WTC11 (cell line): ENCODE data around the gene FLNA. TPM values are rescaled to one million over a fixed set of nuclear protein-coding genes. Genes with fewer than 3 reads are reported as not detected.
A peak's percentile ranks its signal among the peaks of the same experiment; 100 is the strongest.

ENCODE experiments used
- ATAC-seq: fragments of 200-7000 bp; cut with Tn5 transposase; 2 replicates; pipeline ENCODE4 v1.10.0; 2021; ENCODE audit warnings: mild to moderate bottlenecking, moderate library complexity
- CTCF ChIA-PET: fragments of 300-600 bp; sonication (Branson Sonifier 250); formaldehyde crosslinking; loops from one replicate; lab custom pipeline; 2021; ENCODE audit warnings: antibody characterized with exemption; lab: Charles Lee
- POLR2A ChIA-PET: fragments of 350-600 bp; sonication (Branson Sonifier 250); formaldehyde crosslinking; loops from one replicate; lab custom pipeline; 2021; ENCODE audit warnings: antibody characterized with exemption; lab: Charles Lee
- DNase-seq: peaks from one replicate; pipeline ENCODE4 v3.0.0; 2021; ENCODE audit warnings: low spot score
- H3K27ac Mint-ChIP-seq: 2 replicates; pipeline ENCODE4 v1.8.0; 2021; ENCODE audit warnings: mixed read lengths
- H3K27me3 Mint-ChIP-seq: 2 replicates; pipeline ENCODE4 v1.8.0; 2021; ENCODE audit warnings: low read depth, mild to moderate bottlenecking, moderate library complexity, mixed read lengths
- H3K36me3 Mint-ChIP-seq: 2 replicates; pipeline ENCODE4 v1.8.0; 2021; ENCODE audit warnings: mixed read lengths
- H3K4me1 Mint-ChIP-seq: 2 replicates; pipeline ENCODE4 v1.8.0; 2022; ENCODE audit warnings: mixed read lengths
- H3K4me3 Mint-ChIP-seq: 2 replicates; pipeline ENCODE4 v1.8.0; 2021; ENCODE audit warnings: mild to moderate bottlenecking, moderate library complexity, mixed read lengths
- H3K9me3 Mint-ChIP-seq: 2 replicates; pipeline ENCODE4 v1.8.0; 2021; ENCODE audit warnings: mixed read lengths
- CBFB ChIP-seq: sonication (generic); formaldehyde crosslinking; IDR thresholded peaks from 2 replicates; pipeline ENCODE4 v1.8.1; 2022; ENCODE audit warnings: mild to moderate bottlenecking, low read depth, missing genetic modification reagents
- CREB1 ChIP-seq: sonication (generic); formaldehyde crosslinking; IDR thresholded peaks from 2 replicates; pipeline ENCODE4 v1.8.0; 2023; ENCODE audit warnings: mild to moderate bottlenecking, missing genetic modification reagents
- ETV6 ChIP-seq: sonication (generic); formaldehyde crosslinking; IDR thresholded peaks from 2 replicates; pipeline ENCODE4 v1.8.1; 2022; ENCODE audit warnings: mild to moderate bottlenecking, missing genetic modification reagents
- FOXJ3 ChIP-seq: sonication (generic); formaldehyde crosslinking; IDR thresholded peaks from 2 replicates; pipeline ENCODE4 v1.9.0; 2021; ENCODE audit warnings: missing genetic modification reagents, mild to moderate bottlenecking, borderline replicate concordance
- FOXK1 ChIP-seq: sonication (generic); formaldehyde crosslinking; IDR thresholded peaks from 2 replicates; pipeline ENCODE4 v1.8.0; 2022; ENCODE audit warnings: mild to moderate bottlenecking, moderate library complexity, missing genetic modification reagents
- MYBL2 ChIP-seq: sonication (generic); formaldehyde crosslinking; IDR thresholded peaks from 2 replicates; pipeline ENCODE4 v1.8.1; 2023; ENCODE audit warnings: mild to moderate bottlenecking, moderate library complexity, missing genetic modification reagents
- NFATC4 ChIP-seq: fragments of 250-450 bp; sonication (Bioruptor Pico); IDR thresholded peaks from 2 replicates; pipeline ENCODE4 v1.9.0; 2021; ENCODE audit warnings: mild to moderate bottlenecking
- PRRX2 ChIP-seq: fragments of 250-450 bp; sonication (Bioruptor Pico); IDR thresholded peaks from 2 replicates; pipeline ENCODE4 v1.8.0; 2021; ENCODE audit warnings: mild to moderate bottlenecking
- SMAD3 ChIP-seq: sonication (generic); formaldehyde crosslinking; IDR thresholded peaks from 2 replicates; pipeline ENCODE4 v1.8.0; 2022; ENCODE audit warnings: missing genetic modification reagents, mild to moderate bottlenecking, borderline replicate concordance
- SP1 ChIP-seq: sonication (generic); formaldehyde crosslinking; conservative IDR thresholded peaks from 2 replicates; pipeline ENCODE4 v1.8.1; 2022; ENCODE audit warnings: missing genetic modification reagents
- TEAD1 ChIP-seq: sonication (generic); formaldehyde crosslinking; IDR thresholded peaks from 2 replicates; pipeline ENCODE4 v1.8.0; 2022; ENCODE audit warnings: mild to moderate bottlenecking, missing genetic modification reagents
- ZBTB21 ChIP-seq: sonication (generic); formaldehyde crosslinking; IDR thresholded peaks from 2 replicates; pipeline ENCODE4 v1.8.1; 2023; ENCODE audit warnings: mild to moderate bottlenecking, missing genetic modification reagents, borderline replicate concordance
- ZNF396 ChIP-seq: fragments of 250-450 bp; sonication (Bioruptor Pico); IDR thresholded peaks from 2 replicates; pipeline ENCODE4 v1.8.0; 2021; ENCODE audit warnings: mild to moderate bottlenecking, moderate library complexity, borderline replicate concordance
- ZNF423 ChIP-seq: fragments of 250-450 bp; sonication (Bioruptor Pico); IDR thresholded peaks from 2 replicates; pipeline ENCODE4 v2.1.2; 2022; ENCODE audit warnings: mild to moderate bottlenecking, moderate library complexity
- total RNA-seq: library from RNA; stranded (reverse); gene quantifications from 3 replicates; pipeline ENCODE4 v1.2.3, GENCODE V29; 2021
- TF ChIP-seq, protein P1 (sequence below): fragments of 250-450 bp; sonication (Bioruptor Pico); IDR thresholded peaks from 2 replicates; pipeline ENCODE4 v1.9.0; 2021; ENCODE audit warnings: mild to moderate bottlenecking, borderline replicate concordance
- TF ChIP-seq, protein P2 (sequence below): sonication (generic); formaldehyde crosslinking; IDR thresholded peaks from 2 replicates; pipeline ENCODE4 v1.8.0; 2022; ENCODE audit warnings: mild to moderate bottlenecking, missing genetic modification reagents
- TF ChIP-seq, protein P3 (sequence below): sonication (generic); formaldehyde crosslinking; IDR thresholded peaks from 2 replicates; pipeline ENCODE4 v1.8.1; 2022; ENCODE audit warnings: mild to moderate bottlenecking, moderate library complexity, missing genetic modification reagents
- TF ChIP-seq, protein P4 (sequence below): fragments of 250-450 bp; sonication (Bioruptor Pico); IDR thresholded peaks from 2 replicates; pipeline ENCODE4 v1.8.0; 2021; ENCODE audit warnings: mild to moderate bottlenecking
- TF ChIP-seq, protein P5 (sequence below): sonication (generic); formaldehyde crosslinking; IDR thresholded peaks from 2 replicates; pipeline ENCODE4 v1.8.1; 2023; ENCODE audit warnings: mild to moderate bottlenecking, missing genetic modification reagents
- TF ChIP-seq, protein P6 (sequence below): sonication (generic); formaldehyde crosslinking; IDR thresholded peaks from 2 replicates; pipeline ENCODE4 v1.8.1; 2023; ENCODE audit warnings: mild to moderate bottlenecking, moderate library complexity, missing genetic modification reagents
- TF ChIP-seq, protein P7 (sequence below): sonication (generic); formaldehyde crosslinking; IDR thresholded peaks from 2 replicates; pipeline ENCODE4 v1.8.1; 2023; ENCODE audit warnings: mild to moderate bottlenecking, missing genetic modification reagents, borderline replicate concordance

The FLNA gene
- total RNA-seq, 1 experiment from 2014 or later: 1,017 TPM

DNA sequence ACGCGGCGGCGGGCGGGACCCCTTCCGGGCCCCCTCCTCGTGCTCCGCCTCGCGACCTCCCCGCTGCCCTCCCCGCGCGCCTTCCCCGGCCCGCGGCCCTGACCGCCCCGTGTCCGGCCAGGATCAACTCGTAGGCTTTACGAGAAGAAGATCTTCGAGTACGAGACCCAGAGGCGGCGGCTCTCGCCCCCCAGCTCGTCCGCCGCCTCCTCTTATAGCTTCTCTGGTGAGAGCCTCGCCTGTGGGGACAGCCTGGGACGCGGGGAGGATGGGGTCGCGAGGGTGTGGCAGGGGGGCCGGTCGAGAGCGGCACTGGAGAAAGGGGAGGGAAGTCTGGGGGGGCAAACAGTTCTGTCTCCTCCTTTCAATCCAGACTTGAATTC is 5.1 kb upstream of the FLNA start (continued):
- TF ChIP-seq, protein P1, sequence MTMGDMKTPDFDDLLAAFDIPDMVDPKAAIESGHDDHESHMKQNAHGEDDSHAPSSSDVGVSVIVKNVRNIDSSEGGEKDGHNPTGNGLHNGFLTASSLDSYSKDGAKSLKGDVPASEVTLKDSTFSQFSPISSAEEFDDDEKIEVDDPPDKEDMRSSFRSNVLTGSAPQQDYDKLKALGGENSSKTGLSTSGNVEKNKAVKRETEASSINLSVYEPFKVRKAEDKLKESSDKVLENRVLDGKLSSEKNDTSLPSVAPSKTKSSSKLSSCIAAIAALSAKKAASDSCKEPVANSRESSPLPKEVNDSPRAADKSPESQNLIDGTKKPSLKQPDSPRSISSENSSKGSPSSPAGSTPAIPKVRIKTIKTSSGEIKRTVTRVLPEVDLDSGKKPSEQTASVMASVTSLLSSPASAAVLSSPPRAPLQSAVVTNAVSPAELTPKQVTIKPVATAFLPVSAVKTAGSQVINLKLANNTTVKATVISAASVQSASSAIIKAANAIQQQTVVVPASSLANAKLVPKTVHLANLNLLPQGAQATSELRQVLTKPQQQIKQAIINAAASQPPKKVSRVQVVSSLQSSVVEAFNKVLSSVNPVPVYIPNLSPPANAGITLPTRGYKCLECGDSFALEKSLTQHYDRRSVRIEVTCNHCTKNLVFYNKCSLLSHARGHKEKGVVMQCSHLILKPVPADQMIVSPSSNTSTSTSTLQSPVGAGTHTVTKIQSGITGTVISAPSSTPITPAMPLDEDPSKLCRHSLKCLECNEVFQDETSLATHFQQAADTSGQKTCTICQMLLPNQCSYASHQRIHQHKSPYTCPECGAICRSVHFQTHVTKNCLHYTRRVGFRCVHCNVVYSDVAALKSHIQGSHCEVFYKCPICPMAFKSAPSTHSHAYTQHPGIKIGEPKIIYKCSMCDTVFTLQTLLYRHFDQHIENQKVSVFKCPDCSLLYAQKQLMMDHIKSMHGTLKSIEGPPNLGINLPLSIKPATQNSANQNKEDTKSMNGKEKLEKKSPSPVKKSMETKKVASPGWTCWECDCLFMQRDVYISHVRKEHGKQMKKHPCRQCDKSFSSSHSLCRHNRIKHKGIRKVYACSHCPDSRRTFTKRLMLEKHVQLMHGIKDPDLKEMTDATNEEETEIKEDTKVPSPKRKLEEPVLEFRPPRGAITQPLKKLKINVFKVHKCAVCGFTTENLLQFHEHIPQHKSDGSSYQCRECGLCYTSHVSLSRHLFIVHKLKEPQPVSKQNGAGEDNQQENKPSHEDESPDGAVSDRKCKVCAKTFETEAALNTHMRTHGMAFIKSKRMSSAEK (CRISPR knock-in tag): no peak
- TF ChIP-seq CBFB (CRISPR knock-in tag): no peak

DNA sequence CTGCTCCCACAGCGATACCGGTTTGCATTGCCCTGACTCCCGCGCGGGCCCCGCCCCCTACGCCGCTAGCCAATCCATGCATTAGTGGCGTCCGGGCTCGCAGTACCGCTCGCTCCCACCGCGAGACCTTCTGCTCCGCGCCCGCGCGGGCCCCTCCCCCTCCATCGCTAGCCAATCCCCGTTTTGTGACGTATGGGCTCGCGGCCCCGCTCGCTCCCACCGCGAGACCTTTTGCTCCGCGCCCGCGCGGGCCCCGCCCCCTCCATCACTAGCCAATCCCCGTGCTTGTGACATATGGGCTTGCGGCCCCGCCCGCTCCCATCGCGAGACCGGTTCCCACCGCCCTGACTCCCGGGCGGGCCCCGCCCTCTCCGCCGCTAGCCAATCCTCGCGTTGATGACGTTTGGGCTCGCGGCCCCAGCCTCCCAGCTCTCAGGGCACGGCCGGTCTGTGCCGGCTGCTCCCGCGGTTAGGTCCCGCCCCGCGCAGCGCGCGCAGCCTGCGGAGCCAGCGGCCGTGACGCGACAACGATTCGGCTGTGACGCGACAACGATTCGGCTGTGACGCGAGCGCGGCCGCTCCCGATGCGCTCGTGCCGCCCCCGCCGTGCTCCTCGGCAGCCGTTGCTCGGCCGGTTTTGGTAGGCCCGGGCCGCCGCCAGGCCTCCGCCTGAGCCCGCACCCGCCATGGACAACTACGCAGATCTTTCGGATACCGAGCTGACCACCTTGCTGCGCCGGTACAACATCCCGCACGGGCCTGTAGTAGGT is 4.5 kb upstream of the FLNA start, which contains the start of gene EMD:
Gene EMD, plus strand, starts transcription at position 497 of the 770 bp plus-strand sequence. Its CDS starts 190 bp downstream, at position 687.
- peak; percentile 83 for ATAC-seq
- TF ChIP-seq, protein P2, sequence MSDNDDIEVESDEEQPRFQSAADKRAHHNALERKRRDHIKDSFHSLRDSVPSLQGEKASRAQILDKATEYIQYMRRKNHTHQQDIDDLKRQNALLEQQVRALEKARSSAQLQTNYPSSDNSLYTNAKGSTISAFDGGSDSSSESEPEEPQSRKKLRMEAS: peak; percentile 38; the same call in 1 of the 2 replicates
- TF ChIP-seq, protein P3, sequence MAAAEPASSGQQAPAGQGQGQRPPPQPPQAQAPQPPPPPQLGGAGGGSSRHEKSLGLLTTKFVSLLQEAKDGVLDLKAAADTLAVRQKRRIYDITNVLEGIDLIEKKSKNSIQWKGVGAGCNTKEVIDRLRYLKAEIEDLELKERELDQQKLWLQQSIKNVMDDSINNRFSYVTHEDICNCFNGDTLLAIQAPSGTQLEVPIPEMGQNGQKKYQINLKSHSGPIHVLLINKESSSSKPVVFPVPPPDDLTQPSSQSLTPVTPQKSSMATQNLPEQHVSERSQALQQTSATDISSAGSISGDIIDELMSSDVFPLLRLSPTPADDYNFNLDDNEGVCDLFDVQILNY (CRISPR knock-in tag): 0 out of 2 replicates have a peak, but pooled peaks have one; percentile 25
- TF ChIP-seq FOXJ3 (CRISPR knock-in tag) (no peak), FOXK1 (CRISPR knock-in tag) (peak; percentile 62), PRRX2 (CRISPR knock-in tag) (no peak), SP1 (peak; percentile 91), TEAD1 (no peak), CREB1 (CRISPR knock-in tag) (no peak), ETV6 (CRISPR knock-in tag) (peak; percentile 33; the same call in 1 of the 2 replicates), MYBL2 (CRISPR knock-in tag) (peak; percentile 78), ZBTB21 (CRISPR knock-in tag) (peak; percentile 99), ZNF423 (CRISPR knock-in tag) (no peak), ZNF396 (no peak), SMAD3 (CRISPR knock-in tag) (no peak), NFATC4 (CRISPR knock-in tag) (no peak)
- TF ChIP-seq, protein P4, sequence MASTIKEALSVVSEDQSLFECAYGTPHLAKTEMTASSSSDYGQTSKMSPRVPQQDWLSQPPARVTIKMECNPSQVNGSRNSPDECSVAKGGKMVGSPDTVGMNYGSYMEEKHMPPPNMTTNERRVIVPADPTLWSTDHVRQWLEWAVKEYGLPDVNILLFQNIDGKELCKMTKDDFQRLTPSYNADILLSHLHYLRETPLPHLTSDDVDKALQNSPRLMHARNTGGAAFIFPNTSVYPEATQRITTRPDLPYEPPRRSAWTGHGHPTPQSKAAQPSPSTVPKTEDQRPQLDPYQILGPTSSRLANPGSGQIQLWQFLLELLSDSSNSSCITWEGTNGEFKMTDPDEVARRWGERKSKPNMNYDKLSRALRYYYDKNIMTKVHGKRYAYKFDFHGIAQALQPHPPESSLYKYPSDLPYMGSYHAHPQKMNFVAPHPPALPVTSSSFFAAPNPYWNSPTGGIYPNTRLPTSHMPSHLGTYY: no peak
- TF ChIP-seq, protein P5, sequence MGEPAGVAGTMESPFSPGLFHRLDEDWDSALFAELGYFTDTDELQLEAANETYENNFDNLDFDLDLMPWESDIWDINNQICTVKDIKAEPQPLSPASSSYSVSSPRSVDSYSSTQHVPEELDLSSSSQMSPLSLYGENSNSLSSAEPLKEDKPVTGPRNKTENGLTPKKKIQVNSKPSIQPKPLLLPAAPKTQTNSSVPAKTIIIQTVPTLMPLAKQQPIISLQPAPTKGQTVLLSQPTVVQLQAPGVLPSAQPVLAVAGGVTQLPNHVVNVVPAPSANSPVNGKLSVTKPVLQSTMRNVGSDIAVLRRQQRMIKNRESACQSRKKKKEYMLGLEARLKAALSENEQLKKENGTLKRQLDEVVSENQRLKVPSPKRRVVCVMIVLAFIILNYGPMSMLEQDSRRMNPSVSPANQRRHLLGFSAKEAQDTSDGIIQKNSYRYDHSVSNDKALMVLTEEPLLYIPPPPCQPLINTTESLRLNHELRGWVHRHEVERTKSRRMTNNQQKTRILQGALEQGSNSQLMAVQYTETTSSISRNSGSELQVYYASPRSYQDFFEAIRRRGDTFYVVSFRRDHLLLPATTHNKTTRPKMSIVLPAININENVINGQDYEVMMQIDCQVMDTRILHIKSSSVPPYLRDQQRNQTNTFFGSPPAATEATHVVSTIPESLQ (CRISPR knock-in tag): no peak
- TF ChIP-seq, protein P6, sequence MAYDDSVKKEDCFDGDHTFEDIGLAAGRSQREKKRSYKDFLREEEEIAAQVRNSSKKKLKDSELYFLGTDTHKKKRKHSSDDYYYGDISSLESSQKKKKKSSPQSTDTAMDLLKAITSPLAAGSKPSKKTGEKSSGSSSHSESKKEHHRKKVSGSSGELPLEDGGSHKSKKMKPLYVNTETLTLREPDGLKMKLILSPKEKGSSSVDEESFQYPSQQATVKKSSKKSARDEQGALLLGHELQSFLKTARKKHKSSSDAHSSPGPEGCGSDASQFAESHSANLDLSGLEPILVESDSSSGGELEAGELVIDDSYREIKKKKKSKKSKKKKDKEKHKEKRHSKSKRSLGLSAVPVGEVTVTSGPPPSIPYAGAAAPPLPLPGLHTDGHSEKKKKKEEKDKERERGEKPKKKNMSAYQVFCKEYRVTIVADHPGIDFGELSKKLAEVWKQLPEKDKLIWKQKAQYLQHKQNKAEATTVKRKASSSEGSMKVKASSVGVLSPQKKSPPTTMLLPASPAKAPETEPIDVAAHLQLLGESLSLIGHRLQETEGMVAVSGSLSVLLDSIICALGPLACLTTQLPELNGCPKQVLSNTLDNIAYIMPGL: peak; percentile 70; the same call in 1 of the 2 replicates
- TF ChIP-seq, protein P7, sequence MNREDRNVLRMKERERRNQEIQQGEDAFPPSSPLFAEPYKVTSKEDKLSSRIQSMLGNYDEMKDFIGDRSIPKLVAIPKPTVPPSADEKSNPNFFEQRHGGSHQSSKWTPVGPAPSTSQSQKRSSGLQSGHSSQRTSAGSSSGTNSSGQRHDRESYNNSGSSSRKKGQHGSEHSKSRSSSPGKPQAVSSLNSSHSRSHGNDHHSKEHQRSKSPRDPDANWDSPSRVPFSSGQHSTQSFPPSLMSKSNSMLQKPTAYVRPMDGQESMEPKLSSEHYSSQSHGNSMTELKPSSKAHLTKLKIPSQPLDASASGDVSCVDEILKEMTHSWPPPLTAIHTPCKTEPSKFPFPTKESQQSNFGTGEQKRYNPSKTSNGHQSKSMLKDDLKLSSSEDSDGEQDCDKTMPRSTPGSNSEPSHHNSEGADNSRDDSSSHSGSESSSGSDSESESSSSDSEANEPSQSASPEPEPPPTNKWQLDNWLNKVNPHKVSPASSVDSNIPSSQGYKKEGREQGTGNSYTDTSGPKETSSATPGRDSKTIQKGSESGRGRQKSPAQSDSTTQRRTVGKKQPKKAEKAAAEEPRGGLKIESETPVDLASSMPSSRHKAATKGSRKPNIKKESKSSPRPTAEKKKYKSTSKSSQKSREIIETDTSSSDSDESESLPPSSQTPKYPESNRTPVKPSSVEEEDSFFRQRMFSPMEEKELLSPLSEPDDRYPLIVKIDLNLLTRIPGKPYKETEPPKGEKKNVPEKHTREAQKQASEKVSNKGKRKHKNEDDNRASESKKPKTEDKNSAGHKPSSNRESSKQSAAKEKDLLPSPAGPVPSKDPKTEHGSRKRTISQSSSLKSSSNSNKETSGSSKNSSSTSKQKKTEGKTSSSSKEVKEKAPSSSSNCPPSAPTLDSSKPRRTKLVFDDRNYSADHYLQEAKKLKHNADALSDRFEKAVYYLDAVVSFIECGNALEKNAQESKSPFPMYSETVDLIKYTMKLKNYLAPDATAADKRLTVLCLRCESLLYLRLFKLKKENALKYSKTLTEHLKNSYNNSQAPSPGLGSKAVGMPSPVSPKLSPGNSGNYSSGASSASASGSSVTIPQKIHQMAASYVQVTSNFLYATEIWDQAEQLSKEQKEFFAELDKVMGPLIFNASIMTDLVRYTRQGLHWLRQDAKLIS (CRISPR knock-in tag): no peak

More for the DNA sequence above, 4.5 kb upstream of the FLNA start, which contains the start of gene EMD:
- ChIA-PET POLR2A (interaction anchor here (1.0 to 3.3 kb wide), 4 partner anchors 8 to 30 kb away, joined by 3 to 13 read pairs (median 6); partner anchors contain the start of genes DNASE1L1 and RPL10), CTCF (no interaction called here)
- Mint-ChIP-seq H3K27me3 (peaks cover 8% of the 10 kb centered on the region), H3K4me3 (peak within 1 kb of the TSS; percentile 85), H3K27ac (peak within 1 kb of the TSS; percentile 100), H3K9me3 (no peaks in the 10 kb centered on the region), H3K36me3 (peaks cover 9% of the 10 kb centered on the region), H3K4me1 (peaks cover 20% of the 10 kb centered on the region)
- peak; percentile 95 for DNase-seq
